Hepatocyte (in vitro differentiated cells): Measurements from ENCODE around the gene CDH4.

Experiments used
- EZH2 ChIP-seq: fragments of 200-600 bp; sonication (generic); IDR thresholded peaks from 2 replicates; pipeline ENCODE4 v1.6.1; 2016; ENCODE audit warnings: antibody characterized with exemption, mild to moderate bottlenecking, borderline replicate concordance
- TF ChIP-seq, protein P1 (sequence below): fragments of 200-600 bp; sonication (generic); IDR thresholded peaks from 2 replicates; pipeline ENCODE4 v1.5.1; 2016; ENCODE audit warnings: antibody characterized with exemption, mild to moderate bottlenecking; ENCODE audit not compliant: poor library complexity

DNA sequence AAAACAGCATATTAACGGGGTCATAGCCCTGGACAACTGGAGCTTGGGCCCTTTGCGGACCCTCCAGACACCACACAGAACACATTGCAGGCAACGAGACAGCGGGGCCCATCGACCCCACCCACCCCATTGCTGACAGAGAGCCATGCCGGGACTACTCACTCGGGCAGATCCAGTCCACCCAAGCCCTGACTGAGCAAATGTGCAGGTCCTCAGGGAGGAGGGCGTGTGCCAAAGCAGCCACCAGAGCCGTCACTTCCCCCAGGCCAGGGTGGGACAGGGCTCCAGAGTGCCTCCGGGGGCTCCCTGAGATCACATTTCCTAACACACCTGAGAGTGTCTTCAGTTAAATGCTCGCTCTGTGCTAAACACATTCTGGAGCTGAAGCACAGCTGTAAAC lies 114.9 kb downstream of the CDH4 start:
- TF ChIP-seq, protein P1, sequence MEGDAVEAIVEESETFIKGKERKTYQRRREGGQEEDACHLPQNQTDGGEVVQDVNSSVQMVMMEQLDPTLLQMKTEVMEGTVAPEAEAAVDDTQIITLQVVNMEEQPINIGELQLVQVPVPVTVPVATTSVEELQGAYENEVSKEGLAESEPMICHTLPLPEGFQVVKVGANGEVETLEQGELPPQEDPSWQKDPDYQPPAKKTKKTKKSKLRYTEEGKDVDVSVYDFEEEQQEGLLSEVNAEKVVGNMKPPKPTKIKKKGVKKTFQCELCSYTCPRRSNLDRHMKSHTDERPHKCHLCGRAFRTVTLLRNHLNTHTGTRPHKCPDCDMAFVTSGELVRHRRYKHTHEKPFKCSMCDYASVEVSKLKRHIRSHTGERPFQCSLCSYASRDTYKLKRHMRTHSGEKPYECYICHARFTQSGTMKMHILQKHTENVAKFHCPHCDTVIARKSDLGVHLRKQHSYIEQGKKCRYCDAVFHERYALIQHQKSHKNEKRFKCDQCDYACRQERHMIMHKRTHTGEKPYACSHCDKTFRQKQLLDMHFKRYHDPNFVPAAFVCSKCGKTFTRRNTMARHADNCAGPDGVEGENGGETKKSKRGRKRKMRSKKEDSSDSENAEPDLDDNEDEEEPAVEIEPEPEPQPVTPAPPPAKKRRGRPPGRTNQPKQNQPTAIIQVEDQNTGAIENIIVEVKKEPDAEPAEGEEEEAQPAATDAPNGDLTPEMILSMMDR = no peak
- no peak for TF ChIP-seq EZH2
